ENCODE results near the gene NTHL1. TPM values are rescaled to one million over a fixed set of nuclear protein-coding genes. Genes with fewer than 3 reads are reported as not detected.

NTHL1 gene
- total and polyA plus RNA-seq, 9 of the 15 experiments (the other 6 are each of a cell fraction or from before 2014, with no cell fraction given), result 1.1 to 58.8 (median 17.6) TPM

- peak; percentile 29; the same call in 1 of the 2 replicates for TF ChIP-seq VEZF1 (CRISPR knock-in tag; IDR thresholded peaks at IDR 0.05)
- no peak for TF ChIP-seq NFE2 (IDR thresholded peaks at IDR 0.05; ENCODE audit: low read depth)
- TF ChIP-seq POLR2G (IDR thresholded peaks at IDR 0.05; ENCODE audit: low read depth, low read length), result peak; percentile 71
- no peak for TF ChIP-seq PBX2 (CRISPR knock-in tag; IDR thresholded peaks at IDR 0.05; ENCODE audit: low read depth)
- TF ChIP-seq PBX2 (tag; conservative IDR thresholded peaks at IDR 0.05; ENCODE audit: low read depth), result no peak
- TF ChIP-seq RBM39 (optimal IDR thresholded peaks at IDR 0.05; ENCODE audit: low read depth, low read length), result no peak
- peak; percentile 41; the same call in 1 of the 2 replicates for TF ChIP-seq JUND (IDR thresholded peaks at IDR 0.05; ENCODE audit: borderline replicate concordance, low read depth, low read length)
- TF ChIP-seq JUND (tag; IDR thresholded peaks at IDR 0.05; ENCODE audit: borderline replicate concordance, low read depth, low read length), result no peak; the same call in 2 of the 3 replicates
- TF ChIP-seq ARHGAP35 (IDR thresholded peaks at IDR 0.05; ENCODE audit: partially characterized antibody), result no peak
- no peak for TF ChIP-seq NFIX (CRISPR knock-in tag; IDR thresholded peaks at IDR 0.05; ENCODE audit: low read depth)
- no peak for TF ChIP-seq TCF3 (CRISPR knock-in tag; IDR thresholded peaks at IDR 0.05)
- 0 out of 4 replicates have a peak, but pooled peaks of 1 of the 2 experiments have one; percentile 32 for TF ChIP-seq ZNF639 (CRISPR knock-in tag; conservative IDR thresholded peaks at IDR 0.05 in 1 of 2, IDR thresholded peaks at IDR 0.05 in 1 of 2)
- TF ChIP-seq ZBED1 (IDR thresholded peaks at IDR 0.05), result no peak
- TF ChIP-seq FOXP1 (CRISPR knock-in tag; IDR thresholded peaks at IDR 0.05), result no peak
- TF ChIP-seq MTF1 (CRISPR knock-in tag; IDR thresholded peaks at IDR 0.05; ENCODE audit: borderline replicate concordance), result no peak
- TF ChIP-seq SETDB1 (IDR thresholded peaks at IDR 0.05; ENCODE audit: low read length), result no peak
- TF ChIP-seq HNRNPL (IDR thresholded peaks at IDR 0.05; ENCODE audit: low read depth, low read length), result 0 out of 2 replicates have a peak, but pooled peaks have one; percentile 52
- peak; percentile 55; the same call in 1 of the 2 replicates for TF ChIP-seq ZNF740 (CRISPR knock-in tag; IDR thresholded peaks at IDR 0.05)
- no peak for TF ChIP-seq ZNF740 (tag; IDR thresholded peaks at IDR 0.05)
- no peak for TF ChIP-seq SLC30A9 (CRISPR knock-in tag; IDR thresholded peaks at IDR 0.05)
- TF ChIP-seq ARID1B (IDR thresholded peaks at IDR 0.05), result no peak
These were observed 14.4 kb downstream of the NTHL1 start (continued) for GRCh38 chr16:2033057-2033908.

Data from K562 (cell line).